HG03521 (cell line): Measurements from ENCODE around the gene SARDH.

Experiments used
- ATAC-seq: cut with Tn5 transposase; IDR thresholded peaks from one replicate; pipeline ENCODE4 v1.9.1; 2021; ENCODE audit warnings: mild to moderate bottlenecking, moderate library complexity; ENCODE audit not compliant: unreplicated experiment

The SARDH gene

GRCh38 chr9:133715866-133716563, 22.1 kb downstream of the SARDH start:
- ATAC-seq, result no peak

GRCh38 chr9:133715295-133715865, 22.8 kb downstream of the SARDH start:
- no peak for ATAC-seq

GRCh38 chr9:133714606-133715294, 23.4 kb downstream of the SARDH start:
- ATAC-seq, result no peak

- ATAC-seq, result no peak
Measured at GRCh38 chr9:133713960-133714495, 24.1 kb downstream of the SARDH start.

GRCh38 chr9:133713150-133713959, 24.8 kb downstream of the SARDH start:
- ATAC-seq, result no peak

- no peak for ATAC-seq
Measured at GRCh38 chr9:133712221-133713100, 25.7 kb downstream of the SARDH start.

- ATAC-seq, result no peak
Measured at GRCh38 chr9:133711428-133712220, 26.5 kb downstream of the SARDH start.

GRCh38 chr9:133710661-133711427, 27.3 kb downstream of the SARDH start:
- ATAC-seq, result no peak

- no peak for ATAC-seq
Measured at GRCh38 chr9:133709691-133710571, 28.2 kb downstream of the SARDH start.

GRCh38 chr9:133709015-133709611, 29.0 kb downstream of the SARDH start:
- ATAC-seq, result no peak

GRCh38 chr9:133708246-133709014, 29.7 kb downstream of the SARDH start:
- no peak for ATAC-seq

- ATAC-seq, result no peak
Measured at GRCh38 chr9:133707763-133708245, 30.3 kb downstream of the SARDH start.

GRCh38 chr9:133707065-133707762, 30.9 kb downstream of the SARDH start:
- no peak for ATAC-seq

- ATAC-seq, result no peak
Measured at GRCh38 chr9:133706307-133707050, 31.7 kb downstream of the SARDH start.

GRCh38 chr9:133705576-133705975, 32.6 kb downstream of the SARDH start:
- no peak for ATAC-seq
